CD4-positive, alpha-beta memory T cell (primary cell): ENCODE data around the gene SLC2A9. TPM values are rescaled to one million over a fixed set of nuclear protein-coding genes. Genes with fewer than 3 reads are reported as not detected.
"Not testable (repeated sequence)": the region's sequence is repeated elsewhere in the genome, so short reads cannot be mapped to it uniquely, and the experiment has no call there.

Experiments used
- CTCF ChIA-PET: fragments of 350-600 bp; sonication (Branson Sonifier 250); formaldehyde crosslinking; loops from one replicate; lab custom pipeline; 2021; ENCODE audit warnings: inconsistent platforms; ENCODE audit not compliant: partially characterized antibody; lab: Charles Lee
- POLR2A ChIA-PET: fragments of 350-600 bp; sonication (Branson Sonifier 250); formaldehyde crosslinking; loops from one replicate; lab custom pipeline; 2021; ENCODE audit not compliant: partially characterized antibody; lab: Charles Lee
- DNase-seq, 5 donors: peaks; one replicate each; pipeline versions ENCODE4 v3.0.0 to v3.0.0-alpha.2; 2020 to 2022; ENCODE audit warnings: mixed read lengths in 1 of 5
- H3K27ac ChIP-seq: one replicate; pipeline ENCODE4 v1.7.0; 2013; ENCODE audit warnings: low read depth, low read length
- H3K27me3 ChIP-seq: 2 replicates; pipeline ENCODE4 v1.7.0; 2013; ENCODE audit warnings: mild to moderate bottlenecking, low read length, moderate library complexity; ENCODE audit not compliant: insufficient read depth
- H3K36me3 ChIP-seq: 2 replicates; pipeline ENCODE4 v1.7.0; 2013; ENCODE audit warnings: mild to moderate bottlenecking, low read length, moderate library complexity; ENCODE audit not compliant: insufficient read depth
- H3K4me1 ChIP-seq: 2 replicates; pipeline ENCODE4 v1.7.0; 2013; ENCODE audit warnings: mild to moderate bottlenecking, low read length, moderate library complexity; ENCODE audit not compliant: insufficient read depth
- H3K4me3 ChIP-seq, 2 donors: one replicate each; pipeline ENCODE4 v1.7.0; 2013; ENCODE audit warnings: low read length in 2 of 2, mild to moderate bottlenecking in 1 of 2
- H3K9me3 ChIP-seq, 2 donors: one replicate each; pipeline ENCODE4 v1.7.0; 2013; ENCODE audit warnings: low read length in 2 of 2, control low read depth in 1 of 2; ENCODE audit not compliant: control insufficient read depth in 1 of 2
- H3K27ac Mint-ChIP-seq, 7 donors: one replicate each; pipeline ENCODE4 v1.8.0; 2020 to 2021; ENCODE audit warnings: mixed read lengths in 7 of 7, mild to moderate bottlenecking in 6 of 7, inconsistent platforms in 3 of 7, moderate library complexity in 3 of 7
- H3K27me3 Mint-ChIP-seq, 2 donors: one replicate each; pipeline ENCODE4 v1.8.0; 2020 to 2021; ENCODE audit warnings: mixed read lengths in 2 of 2
- H3K36me3 Mint-ChIP-seq, 2 donors: one replicate each; pipeline ENCODE4 v1.8.0; 2020 to 2021; ENCODE audit warnings: mixed read lengths in 2 of 2, inconsistent platforms in 1 of 2, mild to moderate bottlenecking in 1 of 2
- H3K4me1 Mint-ChIP-seq, 4 donors: one replicate each; pipeline ENCODE4 v1.8.0; 2020 to 2021; ENCODE audit warnings: mixed read lengths in 4 of 4, mild to moderate bottlenecking in 1 of 4
- H3K4me3 Mint-ChIP-seq, 8 donors: one replicate each; pipeline ENCODE4 v1.8.0; 2020 to 2021; ENCODE audit warnings: mixed read lengths in 8 of 8, mild to moderate bottlenecking in 7 of 8, moderate library complexity in 6 of 8, inconsistent platforms in 3 of 8
- H3K9me3 Mint-ChIP-seq, 8 donors: one replicate each; pipeline ENCODE4 v1.8.0; 2020 to 2021; ENCODE audit warnings: mixed read lengths in 8 of 8, mild to moderate bottlenecking in 5 of 8, inconsistent platforms in 3 of 8, moderate library complexity in 1 of 8
- intact Hi-C: fragments of 100-400 bp; cut with micrococcal nuclease; formaldehyde crosslinking; loops from one replicate; pipeline ENCODE4 v1.15.1; 2023
- polyA plus RNA-seq, 2 donors: library from polyadenylated mRNA; unstranded; fragments of 300-500 nt; fragmentation: Illumina TruSeq; gene quantifications; one replicate each; pipeline ENCODE4 v1.2.3, GENCODE V29; 2021
- total RNA-seq, 2 experiments: library from RNA; stranded (reverse); gene quantifications; one replicate each; pipeline ENCODE4 v1.2.3, GENCODE V29; 2021

Gene SLC2A9
- total and polyA plus RNA-seq, 4 experiments from 2014 or later: 0.43 to 2.4 (median 1.7) TPM

DNA sequence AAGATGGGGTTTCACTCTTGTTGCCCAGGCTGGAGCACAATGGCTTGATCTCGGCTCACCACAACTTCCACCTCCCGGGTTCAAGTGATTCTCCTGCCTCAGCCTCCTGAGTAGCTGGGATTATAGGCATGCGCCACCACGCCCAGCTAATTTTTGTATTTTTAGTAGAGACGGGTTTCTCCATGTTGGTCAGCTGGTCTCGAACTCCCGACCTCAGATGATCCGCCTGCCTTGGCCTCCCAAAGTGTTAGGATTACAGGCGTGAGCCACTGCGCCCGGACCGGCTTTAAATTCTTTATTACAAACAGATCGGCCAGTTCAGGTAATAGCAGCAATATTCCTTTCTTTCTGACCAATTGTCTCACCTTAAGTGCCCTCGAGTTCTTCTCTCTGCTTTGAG, 39.4 kb downstream of the SLC2A9 start:
- H3K27me3 ChIP-seq, DNase-seq, H3K4me1 Mint-ChIP-seq, POLR2A ChIA-PET, H3K36me3 Mint-ChIP-seq, H3K27ac Mint-ChIP-seq, H3K36me3 ChIP-seq, intact Hi-C loops, H3K9me3 Mint-ChIP-seq, H3K9me3 ChIP-seq, H3K27me3 Mint-ChIP-seq, CTCF ChIA-PET, H3K4me1 ChIP-seq, H3K4me3 ChIP-seq, H3K4me3 Mint-ChIP-seq, H3K27ac ChIP-seq: not testable (repeated sequence)

GRCh38 chr4:9980898-9981297, 40.4 kb downstream of the SLC2A9 start:
- H3K9me3 ChIP-seq: no peaks in the 10 kb centered on the region
- Mint-ChIP-seq H3K27me3 (peaks cover 0 to 2% of the 10 kb centered on the region in 2 donors), H3K4me3 (no peak overlapping the region), H3K36me3 (peaks cover 5% of the 10 kb centered on the region in 2 donors), H3K9me3 (peaks cover 0 to 7% (median under 1%) of the 10 kb centered on the region in 8 donors), H3K27ac (no peak overlapping the region), H3K4me1 (peaks cover 0 to 1% (median 0%) of the 10 kb centered on the region in 4 donors)
- intact Hi-C loops: no loop called here
- ChIA-PET POLR2A (no interaction called here), CTCF (no interaction called here)
- H3K4me3 ChIP-seq: no peak overlapping the region
- no peak overlapping the region for H3K27ac ChIP-seq
- H3K4me1 ChIP-seq: no peaks in the 10 kb centered on the region
- no peaks in the 10 kb centered on the region for H3K36me3 ChIP-seq
- no peak for DNase-seq
- H3K27me3 ChIP-seq: no peaks in the 10 kb centered on the region

GRCh38 chr4:9979101-9979701, 42.1 kb downstream of the SLC2A9 start:
- Histone ChIP-seq H3K36me3 (no peaks in the 10 kb centered on the region), H3K4me3 (no peak overlapping the region), H3K27ac (no peak overlapping the region), H3K27me3 (no peaks in the 10 kb centered on the region), H3K9me3 (no peaks in the 10 kb centered on the region), H3K4me1 (no peaks in the 10 kb centered on the region)
- no peak for DNase-seq
- Mint-ChIP-seq H3K36me3 (peaks cover 3 to 5% of the 10 kb centered on the region in 2 donors), H3K27me3 (peaks cover 0 to 2% of the 10 kb centered on the region in 2 donors), H3K27ac (no peak overlapping the region), H3K4me3 (no peak overlapping the region), H3K9me3 (peaks cover 0 to 6% (median 0%) of the 10 kb centered on the region in 8 donors), H3K4me1 (peaks cover 0 to 1% (median 0%) of the 10 kb centered on the region in 4 donors)
- intact Hi-C loops: no loop called here
- POLR2A ChIA-PET: no interaction called here
- CTCF ChIA-PET: no interaction called here

DNA sequence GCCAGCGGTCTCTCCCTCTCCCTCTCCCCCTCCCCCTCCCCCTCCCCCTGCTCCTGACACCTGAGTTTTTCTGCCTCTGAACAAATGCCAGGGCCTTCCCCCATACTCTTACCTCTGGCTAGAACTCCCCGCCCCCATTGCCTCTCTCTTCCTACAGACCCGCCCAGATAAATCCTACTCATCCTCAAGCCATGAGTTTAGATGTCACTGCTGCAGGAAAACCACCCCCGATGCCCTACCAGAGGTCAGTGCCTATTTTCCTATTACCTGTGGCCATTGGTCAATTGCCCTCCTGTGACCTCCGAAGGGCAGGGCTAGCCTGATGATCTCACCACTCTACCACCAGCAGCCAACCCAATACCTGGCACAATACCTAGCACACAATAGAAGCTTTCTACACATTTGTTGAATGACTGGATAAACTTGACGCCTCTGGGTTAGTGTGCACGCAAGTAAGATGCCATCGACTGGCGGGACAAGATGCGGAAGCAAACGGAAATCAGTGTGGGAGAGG, 43.7 kb downstream of the SLC2A9 start:
- peaks cover 0 to 6% (median 4%) of the 10 kb centered on the region in 8 donors for H3K9me3 Mint-ChIP-seq
- ChIA-PET POLR2A (no interaction called here), CTCF (no interaction called here)
- Histone ChIP-seq H3K27ac (no peak overlapping the region), H3K27me3 (no peaks in the 10 kb centered on the region), H3K4me3 (no peak overlapping the region), H3K9me3 (no peaks in the 10 kb centered on the region), H3K4me1 (no peaks in the 10 kb centered on the region), H3K36me3 (no peaks in the 10 kb centered on the region)
- H3K4me1 Mint-ChIP-seq: peaks cover 0 to 1% (median 0%) of the 10 kb centered on the region in 4 donors
- H3K27me3 Mint-ChIP-seq: peaks cover 0 to 2% of the 10 kb centered on the region in 2 donors
- peaks cover 3 to 5% of the 10 kb centered on the region in 2 donors for H3K36me3 Mint-ChIP-seq
- no peak for DNase-seq
- intact Hi-C loops: no loop called here
- no peak overlapping the region for H3K4me3 Mint-ChIP-seq
- H3K27ac Mint-ChIP-seq: no peak overlapping the region

- Histone ChIP-seq H3K9me3 (no peaks in the 10 kb centered on the region), H3K4me1 (no peaks in the 10 kb centered on the region), H3K36me3 (no peaks in the 10 kb centered on the region), H3K27me3 (no peaks in the 10 kb centered on the region), H3K27ac (no peak overlapping the region), H3K4me3 (no peak overlapping the region)
- H3K4me3 Mint-ChIP-seq: no peak overlapping the region
- intact Hi-C loops: no loop called here
- peaks cover 0 to 7% (median 4%) of the 10 kb centered on the region in 8 donors for H3K9me3 Mint-ChIP-seq
- H3K27ac Mint-ChIP-seq: peak overlapping the region in 1 of 7 donors; percentile 12
- ChIA-PET POLR2A (no interaction called here), CTCF (no interaction called here)
- peaks cover 2 to 5% of the 10 kb centered on the region in 2 donors for H3K36me3 Mint-ChIP-seq
- peaks cover 0 to 2% of the 10 kb centered on the region in 2 donors for H3K27me3 Mint-ChIP-seq
- H3K4me1 Mint-ChIP-seq: peaks cover 0 to 1% (median 0%) of the 10 kb centered on the region in 4 donors
- DNase-seq: no peak
Observed at GRCh38 chr4:9976781-9977180, 44.5 kb downstream of the SLC2A9 start.

- CTCF ChIA-PET: no interaction called here
- no peaks in the 10 kb centered on the region for H3K9me3 ChIP-seq
- Mint-ChIP-seq H3K9me3 (peaks cover 0 to 7% (median 4%) of the 10 kb centered on the region in 8 donors), H3K36me3 (peaks cover 2 to 5% of the 10 kb centered on the region in 2 donors), H3K27me3 (peaks cover 0 to 2% of the 10 kb centered on the region in 2 donors), H3K4me1 (peaks cover 0 to 1% (median 0%) of the 10 kb centered on the region in 4 donors), H3K27ac (no peak overlapping the region), H3K4me3 (no peak overlapping the region)
- H3K27me3 ChIP-seq: no peaks in the 10 kb centered on the region
- no peaks in the 10 kb centered on the region for H3K4me1 ChIP-seq
- no peak for DNase-seq
- no peaks in the 10 kb centered on the region for H3K36me3 ChIP-seq
- H3K27ac ChIP-seq: no peak overlapping the region
- POLR2A ChIA-PET: no interaction called here
- intact Hi-C loops: no loop called here
- no peak overlapping the region for H3K4me3 ChIP-seq
Observed at GRCh38 chr4:9976293-9976692, 45.0 kb downstream of the SLC2A9 start.

- H3K27ac ChIP-seq: no peak overlapping the region
- H3K27me3 Mint-ChIP-seq: no peaks in the 10 kb centered on the region
- no peaks in the 10 kb centered on the region for H3K36me3 ChIP-seq
- no peaks in the 10 kb centered on the region for H3K4me1 ChIP-seq
- H3K9me3 Mint-ChIP-seq: peaks cover 0 to 15% (median 3%) of the 10 kb centered on the region in 8 donors
- H3K4me1 Mint-ChIP-seq: no peaks in the 10 kb centered on the region
- H3K27ac Mint-ChIP-seq: no peak overlapping the region
- ChIA-PET CTCF (no interaction called here), POLR2A (no interaction called here)
- H3K4me3 ChIP-seq: no peak overlapping the region
- H3K27me3 ChIP-seq: no peaks in the 10 kb centered on the region
- no peak overlapping the region for H3K4me3 Mint-ChIP-seq
- no peak for DNase-seq
- intact Hi-C loops: no loop called here
- no peaks in the 10 kb centered on the region for H3K9me3 ChIP-seq
- no peaks in the 10 kb centered on the region for H3K36me3 Mint-ChIP-seq
Observed at GRCh38 chr4:9971711-9972110, 49.6 kb downstream of the SLC2A9 start.
